Peyer's patch (tissue), 4 donors: ENCODE results near the gene METTL1. TPM values are rescaled to one million over a fixed set of nuclear protein-coding genes. Genes with fewer than 3 reads are reported as not detected.

ENCODE experiments used
- DNase-seq, 3 donors: peaks; one replicate each; pipeline ENCODE4 v3.0.0-alpha.2; 2017 to 2019
- H3K27ac ChIP-seq, 4 donors: fragments of 200-600 bp; sonication (generic); one replicate each; pipeline ENCODE4 v1.5.1; 2016 to 2019
- H3K27me3 ChIP-seq, 2 donors: fragments of 200-600 bp; sonication (generic); one replicate each; pipeline ENCODE4 v1.5.1; 2019
- H3K36me3 ChIP-seq, 3 donors: fragments of 200-600 bp; sonication (generic); one replicate each; pipeline ENCODE4 v1.5.1; 2016 to 2019
- H3K4me1 ChIP-seq, 4 donors: fragments of 200-600 bp; sonication (generic); one replicate each; pipeline ENCODE4 v1.5.1; 2016 to 2019
- H3K4me3 ChIP-seq, 4 donors: fragments of 200-600 bp; sonication (generic); 1 replicate in 3 of 4; 2 replicates in 1 of 4; pipeline ENCODE4 v1.5.1; 2016 to 2019; ENCODE audit warnings: mild to moderate bottlenecking in 1 of 4
- H3K9me3 ChIP-seq, 4 donors: fragments of 200-600 bp; sonication (generic); one replicate each; pipeline ENCODE4 v1.5.1; 2016 to 2019; ENCODE audit warnings: mild to moderate bottlenecking in 1 of 4
- CTCF ChIP-seq, 6 experiments: fragments of 450-650 bp in 4 of 6; fragments of 200-600 bp in 2 of 6; sonication (generic) in 1 of 6; IDR thresholded peaks; one replicate each; pipeline ENCODE4 v1.5.1; 2017 to 2019; ENCODE audit warnings: antibody characterized with exemption in 6 of 6, mild to moderate bottlenecking in 3 of 6, moderate library complexity in 1 of 6
- POLR2A ChIP-seq, 2 donors: fragments of 450-650 bp; IDR thresholded peaks; one replicate each; pipeline ENCODE4 v1.5.1; 2017; ENCODE audit warnings: antibody characterized with exemption in 2 of 2, mild to moderate bottlenecking in 2 of 2, moderate library complexity in 2 of 2
- total RNA-seq, 4 donors: library from RNA; depleted of rRNA; stranded (reverse); fragments of >200 nt; gene quantifications; one replicate each; pipeline ENCODE4 v1.1.0, GENCODE V29; 2016

METTL1 gene
- total RNA-seq, 4 donors from 2014 or later: 1.2 to 26.4 (median 8.0) TPM

GRCh38 chr12:57767305-57767698, 4.6 kb downstream of the METTL1 start:
- no peak for DNase-seq
- peaks cover 0 to 37% (median 25%) of the 10 kb centered on the region in 4 donors for H3K4me1 ChIP-seq
- TF ChIP-seq CTCF (IDR thresholded peaks at IDR 0.05) (no peak), POLR2A (IDR thresholded peaks at IDR 0.05) (no peak)
- H3K36me3 ChIP-seq: no peaks in the 10 kb centered on the region
- no peaks in the 10 kb centered on the region for H3K9me3 ChIP-seq
- no peak overlapping the region for H3K27ac ChIP-seq
- H3K27me3 ChIP-seq: peaks cover 0 to 13% of the 10 kb centered on the region in 2 donors
- H3K4me3 ChIP-seq: no peak overlapping the region

- H3K27ac ChIP-seq: no peak within 1 kb of the TSS
- peaks cover 0 to 37% (median 25%) of the 10 kb centered on the region in 4 donors for H3K4me1 ChIP-seq
- H3K27me3 ChIP-seq: peaks cover 0 to 13% of the 10 kb centered on the region in 2 donors
- no peaks in the 10 kb centered on the region for H3K36me3 ChIP-seq
- TF ChIP-seq CTCF (IDR thresholded peaks at IDR 0.05): no peak
- TF ChIP-seq POLR2A (IDR thresholded peaks at IDR 0.05): no peak
- peak in 1 of 3 donors; percentile 44 for DNase-seq
- no peaks in the 10 kb centered on the region for H3K9me3 ChIP-seq
- peak within 1 kb of the TSS; percentile 41 to 59 (median 52) for H3K4me3 ChIP-seq
These were observed 5.2 kb downstream of the METTL1 start, which contains the start of gene CYP27B1 for GRCh38 chr12:57766464-57767304. Gene CYP27B1, minus strand, starts transcription at chr12:57767078. Its CDS starts 37 bp downstream, at chr12:57767041.

GRCh38 chr12:57765698-57766463, 6.0 kb downstream of the METTL1 start:
- Histone ChIP-seq H3K36me3 (no peaks in the 10 kb centered on the region), H3K27ac (no peak overlapping the region), H3K27me3 (peaks cover 0 to 13% of the 10 kb centered on the region in 2 donors), H3K4me1 (peaks cover 0 to 30% (median 22%) of the 10 kb centered on the region in 4 donors), H3K9me3 (no peaks in the 10 kb centered on the region), H3K4me3 (peak overlapping the region; percentile 41 to 59 (median 52))
- DNase-seq: peak in 1 of 3 donors; percentile 58
- no peak for TF ChIP-seq CTCF (IDR thresholded peaks at IDR 0.05)
- TF ChIP-seq POLR2A (IDR thresholded peaks at IDR 0.05): no peak

GRCh38 chr12:57765003-57765697, 6.8 kb downstream of the METTL1 start:
- DNase-seq: peak; percentile 41 to 78 (median 70)
- Histone ChIP-seq H3K4me3 (peak overlapping the region; percentile 41 to 59 (median 52)), H3K27ac (peak overlapping the region in 1 of 4 donors; percentile 19), H3K9me3 (no peaks in the 10 kb centered on the region), H3K36me3 (no peaks in the 10 kb centered on the region), H3K4me1 (peaks cover 0 to 28% (median 22%) of the 10 kb centered on the region in 4 donors), H3K27me3 (peaks cover 0 to 13% of the 10 kb centered on the region in 2 donors)
- TF ChIP-seq POLR2A (IDR thresholded peaks at IDR 0.05) (no peak), CTCF (IDR thresholded peaks at IDR 0.05) (peak in 5 of 6 experiments; percentile 1 to 24 (median 16))

- Histone ChIP-seq H3K4me3 (peak overlapping the region; percentile 41 to 59 (median 52)), H3K4me1 (peaks cover 0 to 28% (median 22%) of the 10 kb centered on the region in 4 donors), H3K27me3 (peaks cover 0 to 13% of the 10 kb centered on the region in 2 donors), H3K27ac (peak overlapping the region in 1 of 4 donors; percentile 19), H3K36me3 (no peaks in the 10 kb centered on the region), H3K9me3 (no peaks in the 10 kb centered on the region)
- peak in 1 of 2 donors; percentile 14 for TF ChIP-seq POLR2A (IDR thresholded peaks at IDR 0.05)
- no peak for TF ChIP-seq CTCF (IDR thresholded peaks at IDR 0.05)
- no peak for DNase-seq
These were observed 7.3 kb downstream of the METTL1 start for GRCh38 chr12:57764662-57765002.
